MCF 10A (cell line): ENCODE measurements around the gene GIPC1. TPM values are rescaled to one million over a fixed set of nuclear protein-coding genes. Genes with fewer than 3 reads are reported as not detected.

ENCODE experiments used
- BruUV-seq: library from RNA; stranded (reverse); fragments of 400-500 nt; replicated peaks from 2 replicates; lab custom pipeline; 2021; lab: Mats Ljungman, UMichigan
- CTCF ChIA-PET: fragments of 300-600 bp; sonication (Branson Sonifier 250); formaldehyde crosslinking; extraction: SDS; loops from one replicate; lab custom pipeline; 2021; ENCODE audit warnings: antibody characterized with exemption, inconsistent platforms; lab: Yijun Ruan, JAX
- POLR2A ChIA-PET: fragments of 300-600, 350-650 bp; sonication (Branson Sonifier 250); formaldehyde crosslinking; extraction: SDS; loops from one replicate; lab custom pipeline; 2020; ENCODE audit warnings: antibody characterized with exemption, inconsistent platforms; lab: Yijun Ruan, JAX
- DNase-seq: peaks from one replicate; pipeline ENCODE4 v3.0.0-alpha.2; 2018; ENCODE audit not compliant: unreplicated experiment
- H3K27ac Mint-ChIP-seq: one replicate; pipeline ENCODE4 v1.8.0; 2022; ENCODE audit warnings: mild to moderate bottlenecking, low read depth, mixed read lengths; ENCODE audit not compliant: unreplicated experiment
- H3K27me3 Mint-ChIP-seq: one replicate; pipeline ENCODE4 v1.8.0; 2022; ENCODE audit warnings: mixed read lengths; ENCODE audit not compliant: insufficient read depth, unreplicated experiment
- H3K36me3 Mint-ChIP-seq: one replicate; pipeline ENCODE4 v1.8.0; 2022; ENCODE audit warnings: mild to moderate bottlenecking, moderate library complexity, mixed read lengths; ENCODE audit not compliant: insufficient read depth, unreplicated experiment
- H3K4me1 Mint-ChIP-seq: one replicate; pipeline ENCODE4 v1.8.0; 2022; ENCODE audit warnings: mixed read lengths; ENCODE audit not compliant: insufficient read depth, unreplicated experiment
- H3K4me3 Mint-ChIP-seq: one replicate; pipeline ENCODE4 v1.8.0; 2022; ENCODE audit warnings: mild to moderate bottlenecking, moderate library complexity, mixed read lengths; ENCODE audit not compliant: unreplicated experiment
- H3K9me3 Mint-ChIP-seq: one replicate; pipeline ENCODE4 v1.8.0; 2022; ENCODE audit warnings: mixed read lengths; ENCODE audit not compliant: unreplicated experiment
- CTCF ChIP-seq: fragments of 200-600 bp; IDR thresholded peaks from one replicate; pipeline ENCODE4 v1.8.0; 2022; ENCODE audit warnings: antibody characterized with exemption, mild to moderate bottlenecking; ENCODE audit not compliant: unreplicated experiment
- intact Hi-C: fragments of 100-400 bp; cut with micrococcal nuclease; formaldehyde crosslinking; loops from 2 replicates; pipeline ENCODE4 v1.14.1; 2022
- total RNA-seq: library from RNA; stranded (reverse); gene quantifications from 2 replicates; pipeline ENCODE4 v1.2.3, GENCODE V29; 2022

Gene GIPC1
- total RNA-seq, 1 experiment from 2014 or later, result 108 TPM

DNA sequence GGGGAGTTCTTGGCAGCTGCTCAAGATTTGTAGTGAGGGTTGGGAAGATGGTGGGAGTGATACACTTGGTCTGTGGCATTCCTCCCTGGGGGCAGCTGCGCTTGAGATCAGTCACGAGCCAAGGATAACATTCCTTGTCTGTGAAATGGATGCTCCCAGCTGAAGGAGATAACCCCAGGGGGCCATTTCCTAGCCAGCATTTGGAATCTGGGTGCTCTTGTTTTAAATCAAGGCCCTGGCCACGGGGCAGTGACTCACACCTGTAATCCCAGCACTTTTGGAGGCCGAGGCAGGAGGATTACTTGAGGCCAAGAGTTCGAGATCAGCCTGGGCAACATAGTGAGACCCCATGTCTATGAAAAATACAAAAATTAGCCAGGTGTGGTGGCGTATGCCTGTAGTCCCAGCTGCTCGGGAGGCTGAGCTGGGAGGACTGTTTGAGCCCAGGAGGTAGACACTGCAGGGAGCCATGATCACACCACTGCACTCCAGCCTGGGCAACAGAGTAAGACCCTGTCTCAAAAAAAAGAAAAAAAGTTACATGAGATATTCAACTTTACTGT lies 58.3 kb downstream of the GIPC1 start:
- no peak for TF ChIP-seq CTCF
- no peak overlapping the region for H3K4me3 Mint-ChIP-seq
- no TSS peak for BruUV-seq
- POLR2A ChIA-PET, result interaction anchor here (0.6 to 1.2 kb wide), 5 partner anchors 11 to 680 kb away, joined by 3 to 5 read pairs (median 4); partner anchors contain the start of gene ASF1B
- no peak for DNase-seq
- CTCF ChIA-PET, result interaction anchor here (0.6 to 1.1 kb wide), 3 partner anchors 18 to 66 kb away, joined by 3 read pairs; no protein-coding TSS in a partner anchor
- intact Hi-C loops, result loop anchor here (5.0 kb wide), 1 partner anchor 35 kb away; no protein-coding TSS in a partner anchor
- H3K27me3 Mint-ChIP-seq, result no peaks in the 10 kb centered on the region
- H3K27ac Mint-ChIP-seq, result no peak overlapping the region
- peaks cover 7% of the 10 kb centered on the region for H3K4me1 Mint-ChIP-seq
- no peaks in the 10 kb centered on the region for H3K9me3 Mint-ChIP-seq
- H3K36me3 Mint-ChIP-seq, result peaks cover 26% of the 10 kb centered on the region

DNA sequence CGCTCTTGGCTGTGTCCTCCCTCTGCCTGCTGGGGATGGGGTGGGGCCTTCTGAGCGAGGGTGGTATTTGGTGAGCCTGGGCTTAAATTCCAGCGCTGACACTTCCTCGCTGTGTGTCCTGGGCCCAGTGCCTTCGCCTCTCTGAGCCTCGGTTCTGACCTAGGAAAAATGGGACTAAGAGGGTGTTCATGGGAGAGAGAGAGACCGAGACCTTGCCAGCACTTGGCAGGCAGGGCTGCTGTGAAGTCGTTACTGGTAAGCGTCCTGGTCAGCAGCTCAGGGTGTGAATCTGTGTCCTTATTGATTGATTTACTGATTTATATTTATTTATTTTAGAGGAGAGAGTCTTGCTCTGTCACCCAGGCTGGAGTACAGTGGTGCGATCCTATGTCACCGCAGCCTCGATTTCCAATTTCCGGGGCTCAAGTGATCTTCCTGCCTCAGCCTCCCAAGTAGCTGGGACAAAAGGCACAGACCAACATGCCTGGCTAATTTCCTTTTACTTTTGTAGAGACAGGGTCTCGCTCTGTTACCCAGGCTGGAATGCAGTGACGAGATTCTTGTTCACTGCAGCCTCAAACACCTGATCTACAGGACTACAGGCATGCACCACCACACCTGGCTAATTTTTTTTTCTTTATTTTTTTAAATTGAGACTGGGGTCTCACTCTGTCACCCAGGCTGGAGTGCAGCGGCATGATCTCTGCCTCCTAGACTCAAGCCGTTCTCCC lies 60.4 kb downstream of the GIPC1 start:
- BruUV-seq, result no TSS peak
- POLR2A ChIA-PET, result interaction anchor here (0.6 to 1.1 kb wide), 2 partner anchors 17 to 136 kb away, joined by 3 to 5 read pairs; partner anchors contain the start of genes DDX39A and NDUFB7

DNA sequence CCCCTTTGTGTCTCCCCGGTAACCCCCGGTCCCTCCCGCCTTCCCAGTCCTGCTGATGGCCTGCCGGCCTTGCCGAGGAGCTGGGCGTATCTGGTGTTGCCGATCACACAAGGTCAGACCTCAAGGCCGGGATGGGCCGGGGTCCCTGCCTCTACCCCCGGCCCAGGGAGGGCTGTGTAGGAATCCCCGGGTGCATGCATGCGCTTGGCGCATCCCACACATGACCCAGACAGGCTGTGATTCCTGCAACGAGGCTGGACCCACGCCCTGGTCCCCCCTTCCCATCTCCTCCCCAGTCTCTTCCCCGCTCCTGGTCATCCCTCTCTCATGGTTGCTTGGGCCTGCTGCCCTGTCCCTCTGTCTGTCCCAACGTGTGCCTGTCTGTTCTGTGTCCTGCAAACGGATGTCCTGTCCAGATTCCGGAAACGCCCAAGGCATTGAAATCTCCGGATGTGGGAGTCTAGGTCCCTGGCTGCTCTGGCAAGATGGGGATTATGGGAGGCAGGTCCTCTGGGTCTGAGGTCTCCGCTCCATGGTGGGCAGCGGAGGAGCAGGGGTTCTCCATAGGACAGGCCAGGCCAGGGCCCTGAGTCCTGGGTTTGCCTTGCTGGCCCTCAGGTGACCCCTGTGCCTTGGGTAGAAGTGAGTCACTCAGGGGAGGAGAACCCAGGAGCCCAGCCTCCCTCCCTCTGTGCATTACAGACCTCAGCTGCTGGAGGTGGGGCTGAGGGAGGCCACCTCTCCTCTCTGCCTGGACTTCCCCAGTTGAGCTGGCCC lies 61.2 kb downstream of the GIPC1 start:
- POLR2A ChIA-PET, result interaction anchor here (0.6 to 1.1 kb wide), 2 partner anchors 16 to 137 kb away, joined by 3 to 5 read pairs; partner anchors contain the start of genes DDX39A and NDUFB7
- TSS peak; percentile 25 for BruUV-seq
- Mint-ChIP-seq H3K9me3 (no peaks in the 10 kb centered on the region), H3K27me3 (no peaks in the 10 kb centered on the region), H3K36me3 (no peaks in the 10 kb centered on the region), H3K27ac (peak overlapping the region; percentile 0), H3K4me3 (peak overlapping the region; percentile 48), H3K4me1 (peaks cover 10% of the 10 kb centered on the region)
- DNase-seq, result peak; percentile 91
- intact Hi-C loops, result loop anchor here (5.0 kb wide), 2 partner anchors 38 to 52 kb away; partner anchors contain the start of gene ADGRE5
- CTCF ChIA-PET, result interaction anchor here (0.6 to 1.2 kb wide), 3 partner anchors 13 to 139 kb away, joined by 3 read pairs; no protein-coding TSS in a partner anchor
- no peak for TF ChIP-seq CTCF

More for the DNA sequence above, 60.4 kb downstream of the GIPC1 start:
- Mint-ChIP-seq H3K4me3 (peak overlapping the region; percentile 48), H3K27me3 (no peaks in the 10 kb centered on the region), H3K4me1 (peaks cover 10% of the 10 kb centered on the region), H3K27ac (peak overlapping the region; percentile 0), H3K36me3 (peaks cover 5% of the 10 kb centered on the region), H3K9me3 (no peaks in the 10 kb centered on the region)
- no peak for DNase-seq
- TF ChIP-seq CTCF, result no peak
- CTCF ChIA-PET, result interaction anchor here (0.6 to 0.7 kb wide), 5 partner anchors 12 to 360 kb away, joined by 3 to 4 read pairs (median 3); no protein-coding TSS in a partner anchor
- intact Hi-C loops, result loop anchor here (5.0 kb wide), 1 partner anchor 37 kb away; no protein-coding TSS in a partner anchor
